Caki2 (cell line): ENCODE data around the gene KCTD15. TPM values are rescaled to one million over a fixed set of nuclear protein-coding genes. Genes with fewer than 3 reads are reported as not detected.

ENCODE experiments used
- total RNA-seq: library from RNA; depleted of rRNA; stranded (reverse); fragments of >200 nt; shearing (Covaris generic); gene quantifications from 2 replicates; pipeline ENCODE4 v1.2.3, GENCODE V29; 2014; ENCODE audit warnings: low replicate concordance; rRNA removed

Gene KCTD15
- total RNA-seq, 1 experiment from 2014 or later: 193 TPM

Other genes with a start within 250 kb of the KCTD15 start
- not detected in 2 replicates for gene CHST8, start 174.9 kb upstream of the KCTD15 start, total RNA-seq